Keratinocyte (primary cell): ENCODE measurements around the gene BAIAP2. TPM values are rescaled to one million over a fixed set of nuclear protein-coding genes. Genes with fewer than 3 reads are reported as not detected.

Experiments used
- DNase-seq: peaks from one replicate; pipeline ENCODE4 v3.0.0-alpha.2; 2011; ENCODE audit warnings: low read depth, missing footprints, low spot score
- FAIRE-seq: peaks from 2 replicates; lab custom pipeline; 2011; peaks lifted over from hg19 to GRCh38; lab: Jason Lieb, UNC
- H2AFZ ChIP-seq: 2 replicates; pipeline ENCODE4 v1.6.0; 2012; ENCODE audit warnings: low read length, control low read depth, inconsistent platforms; ENCODE audit not compliant: control insufficient read depth
- H3K27ac ChIP-seq: 2 replicates; pipeline ENCODE4 v1.5.1; 2011; ENCODE audit warnings: low read length; ENCODE audit not compliant: control insufficient read depth, insufficient read depth
- H3K27me3 ChIP-seq: 3 replicates; pipeline ENCODE4 v1.6.0; 2011; ENCODE audit warnings: low read length; ENCODE audit not compliant: control insufficient read depth, insufficient read depth; ENCODE audit errors: extremely low read depth
- H3K36me3 ChIP-seq, 2 experiments: 2 replicates in 1 of 2; 3 replicates in 1 of 2; pipeline ENCODE4 v1.5.1; 2011; ENCODE audit warnings: low read length in 2 of 2, mild to moderate bottlenecking in 1 of 2; ENCODE audit not compliant: control insufficient read depth in 2 of 2, insufficient read depth in 2 of 2; ENCODE audit errors: extremely low read depth in 1 of 2
- H3K4me1 ChIP-seq: 3 replicates; pipeline ENCODE4 v1.5.1; 2011; ENCODE audit warnings: low read length; ENCODE audit not compliant: control insufficient read depth, insufficient read depth; ENCODE audit errors: extremely low read depth
- H3K4me2 ChIP-seq: 3 replicates; pipeline ENCODE4 v1.6.0; 2011; ENCODE audit warnings: low read depth, low read length; ENCODE audit not compliant: control insufficient read depth, insufficient read depth; ENCODE audit errors: extremely low read depth
- H3K4me3 ChIP-seq, 3 experiments: fragments of 200-600 bp in 1 of 3; sonication (generic) in 1 of 3; 2 replicates in 2 of 3; 3 replicates in 1 of 3; pipeline ENCODE4 v1.5.1; 2011 to 2016; ENCODE audit warnings: low read length in 3 of 3, mild to moderate bottlenecking in 3 of 3, control low read depth in 2 of 3, inconsistent platforms in 1 of 3, low read depth in 1 of 3, mixed read lengths in 1 of 3, mixed run types in 1 of 3, moderate library complexity in 1 of 3; ENCODE audit not compliant: control insufficient read depth in 2 of 3, insufficient read depth in 2 of 3; ENCODE audit errors: extremely low read depth in 1 of 3
- H3K79me2 ChIP-seq: 2 replicates; pipeline ENCODE4 v1.6.0; 2012; ENCODE audit warnings: low read length; ENCODE audit not compliant: control insufficient read depth, insufficient read depth
- H3K9ac ChIP-seq: 3 replicates; pipeline ENCODE4 v1.6.0; 2011; ENCODE audit warnings: low read length; ENCODE audit not compliant: control insufficient read depth, insufficient read depth; ENCODE audit errors: extremely low read depth
- H3K9me1 ChIP-seq: 3 replicates; pipeline ENCODE4 v1.6.0; 2011; ENCODE audit warnings: low read length; ENCODE audit not compliant: control insufficient read depth, insufficient read depth; ENCODE audit errors: extremely low read depth
- H3K9me3 ChIP-seq: 2 replicates; pipeline ENCODE4 v1.5.1; 2012; ENCODE audit warnings: low read depth, low read length; ENCODE audit not compliant: control insufficient read depth
- H4K20me1 ChIP-seq: 3 replicates; pipeline ENCODE4 v1.6.0; 2011; ENCODE audit warnings: low read length; ENCODE audit not compliant: control insufficient read depth, insufficient read depth; ENCODE audit errors: extremely low read depth
- EZH2 ChIP-seq: IDR thresholded peaks from one replicate; pipeline ENCODE4 v1.6.1; 2012; ENCODE audit warnings: inconsistent platforms, mild to moderate bottlenecking, low read length, moderate library complexity
- dilution Hi-C: fragments of 300-500 bp; cut with MboI; formaldehyde crosslinking; loops from one replicate; pipeline ENCODE4 v1.7.0; 2020; ENCODE audit warnings: low sequenced_read_pairs; ENCODE audit not compliant: extremely low pct_ligation_motif_present
- polyA plus RNA-seq, 5 experiments: library from polyadenylated mRNA; depleted of rRNA in 3 of 5; stranded (reverse) in 3 of 5; stranded (forward) in 1 of 5; unstranded in 1 of 5; fragments of >200 nt; gene quantifications; 1 replicate in 1 of 5; 2 replicates in 3 of 5; 3 replicates in 1 of 5; pipeline versions ENCODE4 v1.2.1 to v1.2.3, GENCODE V29; 2011 to 2012; ENCODE audit warnings: missing spikeins in 2 of 5, low read depth in 1 of 5, low replicate concordance in 1 of 5
- TF ChIP-seq, protein P1 (sequence below), 3 experiments: IDR thresholded peaks in 1 of 3; conservative IDR thresholded peaks in 1 of 3; optimal IDR thresholded peaks in 1 of 3; 2 replicates in 2 of 3; 3 replicates in 1 of 3; pipeline versions ENCODE3 to v1.5.1; 2011; ENCODE audit warnings: low read length in 3 of 3, mild to moderate bottlenecking in 3 of 3, moderate library complexity in 2 of 3, control low read depth in 1 of 3, inconsistent platforms in 1 of 3; ENCODE audit not compliant: insufficient read depth in 2 of 3; ENCODE audit errors: extremely low read depth in 1 of 3

BAIAP2 gene
- polyA plus RNA-seq, 1 donor (not counting 4 experiments of a cell fraction or from before 2014, with no cell fraction given), result 56.7 TPM

DNA sequence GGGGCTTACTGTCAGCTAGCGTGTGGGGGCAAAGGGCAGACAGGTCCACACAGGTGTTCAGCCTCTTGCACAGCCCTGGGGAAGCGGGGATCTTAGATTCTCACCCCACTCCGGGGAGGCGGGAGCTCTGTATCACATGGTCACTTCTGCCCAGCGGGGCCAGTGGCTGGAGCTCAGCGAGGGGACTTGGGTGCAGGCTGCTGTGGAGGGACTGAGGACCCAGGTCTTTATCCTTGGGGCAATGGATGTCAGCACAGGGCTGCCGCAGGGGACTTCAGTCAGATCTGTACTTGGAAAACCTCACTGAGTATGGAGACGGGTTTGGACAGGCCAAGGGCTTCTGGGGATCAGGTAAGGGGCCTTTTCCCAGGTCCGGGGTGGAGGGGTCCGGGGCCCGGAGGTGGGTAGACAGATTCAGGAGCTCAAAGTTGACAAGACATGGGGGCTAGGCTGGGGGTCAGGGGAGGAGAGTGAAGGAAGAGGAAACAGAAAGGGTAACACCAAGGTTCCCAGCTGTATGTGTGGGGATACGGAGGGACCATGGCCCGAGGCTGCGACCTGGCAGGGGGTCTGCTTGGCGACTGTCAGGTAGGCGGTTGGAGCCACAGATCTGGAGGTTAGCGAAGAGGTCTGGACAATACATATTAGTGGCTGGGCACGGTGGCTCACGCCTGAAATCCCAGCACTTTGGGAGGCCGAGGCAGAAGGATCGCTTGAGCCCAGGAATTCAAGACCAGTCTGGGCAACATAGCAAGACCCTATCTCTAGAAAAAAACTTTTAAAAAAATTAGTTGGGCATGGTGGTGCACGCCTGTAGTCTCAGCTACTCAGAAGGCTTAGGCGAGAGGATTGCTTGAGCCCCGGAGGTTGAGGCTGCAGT, 15.1 kb upstream of the BAIAP2 start:
- no peak overlapping the region for H3K9ac ChIP-seq
- H3K4me3 ChIP-seq, result no peak overlapping the region

DNA sequence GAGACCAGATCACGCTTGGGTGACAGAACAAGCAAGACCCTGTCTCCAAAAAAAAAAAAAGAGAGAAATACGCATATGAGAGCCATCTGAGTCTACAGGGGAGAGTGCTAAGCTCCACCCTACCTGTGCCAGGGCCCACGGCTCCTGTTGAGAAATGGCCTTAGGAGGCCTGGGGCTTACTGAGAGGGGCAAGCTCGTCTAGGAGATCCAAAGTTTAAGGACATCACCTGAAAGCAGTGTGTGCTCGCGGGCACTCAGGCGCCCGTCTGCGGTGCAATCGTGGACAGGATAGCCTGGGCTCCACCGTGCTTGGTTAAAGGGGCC, 14.5 kb upstream of the BAIAP2 start:
- Histone ChIP-seq H3K27me3 (peaks cover 7% of the 10 kb centered on the region), H3K9me3 (peaks cover 5% of the 10 kb centered on the region), H3K27ac (no peak overlapping the region), H3K4me2 (no peak overlapping the region), H2AFZ (no peak overlapping the region), H3K36me3 (no peaks in the 10 kb centered on the region), H3K4me3 (no peak overlapping the region), H3K4me1 (peaks cover 23% of the 10 kb centered on the region), H4K20me1 (no peaks in the 10 kb centered on the region), H3K9ac (no peak overlapping the region), H3K9me1 (no peaks in the 10 kb centered on the region), H3K79me2 (no peaks in the 10 kb centered on the region)
- dilution Hi-C loops, result no loop called here
- no peak for TF ChIP-seq EZH2
- TF ChIP-seq, protein P1, sequence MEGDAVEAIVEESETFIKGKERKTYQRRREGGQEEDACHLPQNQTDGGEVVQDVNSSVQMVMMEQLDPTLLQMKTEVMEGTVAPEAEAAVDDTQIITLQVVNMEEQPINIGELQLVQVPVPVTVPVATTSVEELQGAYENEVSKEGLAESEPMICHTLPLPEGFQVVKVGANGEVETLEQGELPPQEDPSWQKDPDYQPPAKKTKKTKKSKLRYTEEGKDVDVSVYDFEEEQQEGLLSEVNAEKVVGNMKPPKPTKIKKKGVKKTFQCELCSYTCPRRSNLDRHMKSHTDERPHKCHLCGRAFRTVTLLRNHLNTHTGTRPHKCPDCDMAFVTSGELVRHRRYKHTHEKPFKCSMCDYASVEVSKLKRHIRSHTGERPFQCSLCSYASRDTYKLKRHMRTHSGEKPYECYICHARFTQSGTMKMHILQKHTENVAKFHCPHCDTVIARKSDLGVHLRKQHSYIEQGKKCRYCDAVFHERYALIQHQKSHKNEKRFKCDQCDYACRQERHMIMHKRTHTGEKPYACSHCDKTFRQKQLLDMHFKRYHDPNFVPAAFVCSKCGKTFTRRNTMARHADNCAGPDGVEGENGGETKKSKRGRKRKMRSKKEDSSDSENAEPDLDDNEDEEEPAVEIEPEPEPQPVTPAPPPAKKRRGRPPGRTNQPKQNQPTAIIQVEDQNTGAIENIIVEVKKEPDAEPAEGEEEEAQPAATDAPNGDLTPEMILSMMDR (optimal IDR thresholded peaks at IDR 0.05 in 1 of 3, IDR thresholded peaks at IDR 0.05 in 1 of 3, conservative IDR thresholded peaks at IDR 0.05 in 1 of 3; ENCODE audit: extremely low read depth in 1 of 3, insufficient read depth in 2 of 3, low read length in 3 of 3), result no peak
- FAIRE-seq (no peak), DNase-seq (no peak)

More for the DNA sequence above, 15.1 kb upstream of the BAIAP2 start:
- H4K20me1 ChIP-seq, result no peaks in the 10 kb centered on the region
- no peaks in the 10 kb centered on the region for H3K79me2 ChIP-seq
- no peak overlapping the region for H2AFZ ChIP-seq
- TF ChIP-seq, protein P1 (optimal IDR thresholded peaks at IDR 0.05 in 1 of 3, IDR thresholded peaks at IDR 0.05 in 1 of 3, conservative IDR thresholded peaks at IDR 0.05 in 1 of 3; ENCODE audit: extremely low read depth in 1 of 3, insufficient read depth in 2 of 3, low read length in 3 of 3), result no peak
- no peak for TF ChIP-seq EZH2
- H3K36me3 ChIP-seq, result no peaks in the 10 kb centered on the region
- H3K27me3 ChIP-seq, result peaks cover 2% of the 10 kb centered on the region
- FAIRE-seq, result no peak
- H3K4me2 ChIP-seq, result no peak overlapping the region
- H3K4me1 ChIP-seq, result peaks cover 23% of the 10 kb centered on the region
- peaks cover 5% of the 10 kb centered on the region for H3K9me3 ChIP-seq
- H3K27ac ChIP-seq, result no peak overlapping the region
- no peaks in the 10 kb centered on the region for H3K9me1 ChIP-seq
- dilution Hi-C loops, result no loop called here
- no peak for DNase-seq
